ENCODE results near the gene C11orf54. TPM values are rescaled to one million over a fixed set of nuclear protein-coding genes. Genes with fewer than 3 reads are reported as not detected.

Gene C11orf54
- polyA plus RNA-seq, 3 donors: 8.3 to 23.6 (median 14.1) TPM

- Histone ChIP-seq H4K20me1 (ENCODE audit: insufficient read depth, low read length) (peaks cover 56% of the 10 kb centered on the region), H3K4me1 (ENCODE audit: control insufficient read depth in 1 of 2, insufficient read depth in 2 of 2, low read length in 2 of 2) (peaks cover 16 to 34% of the 10 kb centered on the region in 2 donors), H3K36me3 (replicated peaks in 1 of 2; ENCODE audit: control insufficient read depth in 1 of 2, insufficient read depth in 2 of 2, low read length in 2 of 2) (peaks cover 23% of the 10 kb centered on the region in 2 donors), H3K27ac (ENCODE audit: low read depth in 1 of 2, low read length in 2 of 2) (peak overlapping the region; percentile 94 to 96), H3K9ac (ENCODE audit: insufficient read depth, low read length, poor library complexity, severe bottlenecking) (peak overlapping the region; percentile 95), H3K79me2 (ENCODE audit: insufficient read depth, low read length) (peaks cover 63% of the 10 kb centered on the region), H3K27me3 (ENCODE audit: control insufficient read depth in 2 of 2, insufficient read depth in 2 of 2, low read length in 2 of 2) (no peaks in the 10 kb centered on the region), H3K4me3 (replicated peaks in 1 of 3; ENCODE audit: low read depth in 2 of 3, low read length in 3 of 3) (peak overlapping the region; percentile 72 to 97 (median 95)), H3K9me3 (replicated peaks in 1 of 2; ENCODE audit: control insufficient read depth in 1 of 2, insufficient read depth in 1 of 2, low read length in 2 of 2) (no peaks in the 10 kb centered on the region), H2AFZ (ENCODE audit: insufficient read depth, low read depth, low read length, poor library complexity, severe bottlenecking) (peak overlapping the region; percentile 92), H3K4me2 (replicated peaks; ENCODE audit: extremely low read depth, low read length, poor library complexity, severe bottlenecking) (peak overlapping the region; percentile 93)
- TF ChIP-seq CTCF (IDR thresholded peaks at IDR 0.05): peak; percentile 43
- 0% methylated on average over 13 of the region's 13 CpGs for WGBS (ENCODE audit: insufficient coverage)
- Mint-ChIP-seq H3K4me1 (peaks cover 33% of the 10 kb centered on the region), H3K4me3 (peak overlapping the region; percentile 96 to 98), H3K27ac (peak overlapping the region; percentile 67 to 97 (median 90)), H3K27me3 (ENCODE audit: low read depth in 3 of 3) (no peaks in the 10 kb centered on the region), H3K9me3 (peaks cover 0 to 2% (median 0%) of the 10 kb centered on the region in 7 donors), H3K36me3 (peaks cover 8 to 33% of the 10 kb centered on the region in 2 donors)
- no peak for DNase-seq
- intact Hi-C loops (cut with micrococcal nuclease): loop anchor here (5.0 kb wide), 2 partner anchors 43 to 548 kb away; partner anchors contain the start of genes C11orf54 (in 2 of the 2) and TAF1D (in 2 of the 2)
Observed at GRCh38 chr11:93784935-93785360, 43.5 kb downstream of the C11orf54 start.

GRCh38 chr11:93791493-93791892, 50.0 kb downstream of the C11orf54 start:
- Mint-ChIP-seq H3K4me3 (no peak overlapping the region), H3K36me3 (peaks cover 64 to 98% of the 10 kb centered on the region in 2 donors), H3K27me3 (ENCODE audit: low read depth in 3 of 3) (no peaks in the 10 kb centered on the region), H3K4me1 (peaks cover 9% of the 10 kb centered on the region), H3K9me3 (no peaks in the 10 kb centered on the region), H3K27ac (no peak overlapping the region)
- Histone ChIP-seq H3K9me3 (replicated peaks in 1 of 2; ENCODE audit: control insufficient read depth in 1 of 2, insufficient read depth in 1 of 2, low read length in 2 of 2) (no peaks in the 10 kb centered on the region), H3K36me3 (replicated peaks in 1 of 2; ENCODE audit: control insufficient read depth in 1 of 2, insufficient read depth in 2 of 2, low read length in 2 of 2) (peaks cover 88 to 89% of the 10 kb centered on the region in 2 donors), H3K4me3 (replicated peaks in 1 of 3; ENCODE audit: low read depth in 2 of 3, low read length in 3 of 3) (no peak overlapping the region), H2AFZ (ENCODE audit: insufficient read depth, low read depth, low read length, poor library complexity, severe bottlenecking) (no peak overlapping the region), H3K27me3 (ENCODE audit: control insufficient read depth in 2 of 2, insufficient read depth in 2 of 2, low read length in 2 of 2) (no peaks in the 10 kb centered on the region), H3K9ac (ENCODE audit: insufficient read depth, low read length, poor library complexity, severe bottlenecking) (no peak overlapping the region), H3K4me1 (ENCODE audit: control insufficient read depth in 1 of 2, insufficient read depth in 2 of 2, low read length in 2 of 2) (peaks cover 0 to 8% of the 10 kb centered on the region in 2 donors), H4K20me1 (ENCODE audit: insufficient read depth, low read length) (peaks cover 77% of the 10 kb centered on the region), H3K79me2 (ENCODE audit: insufficient read depth, low read length) (peaks cover 42% of the 10 kb centered on the region), H3K4me2 (replicated peaks; ENCODE audit: extremely low read depth, low read length, poor library complexity, severe bottlenecking) (no peak overlapping the region), H3K27ac (ENCODE audit: low read depth in 1 of 2, low read length in 2 of 2) (no peak overlapping the region)
- intact Hi-C loops (cut with micrococcal nuclease): no loop called here
- TF ChIP-seq CTCF (IDR thresholded peaks at IDR 0.05): no peak
- 100% methylated on average over 2 of the region's 5 CpGs for WGBS (ENCODE audit: insufficient coverage)
- DNase-seq: no peak

All from CD14-positive monocyte (primary cell).